GM19463 (cell line): ENCODE measurements around the gene PRDM16.
"Not testable (repeated sequence)": the region's sequence is repeated elsewhere in the genome, so short reads cannot be mapped to it uniquely, and the experiment has no call there.

ENCODE experiments used
- ATAC-seq: cut with Tn5 transposase; IDR thresholded peaks from one replicate; pipeline ENCODE4 v1.9.1; 2021; ENCODE audit warnings: mild to moderate bottlenecking, moderate library complexity; ENCODE audit not compliant: unreplicated experiment

PRDM16 gene

DNA sequence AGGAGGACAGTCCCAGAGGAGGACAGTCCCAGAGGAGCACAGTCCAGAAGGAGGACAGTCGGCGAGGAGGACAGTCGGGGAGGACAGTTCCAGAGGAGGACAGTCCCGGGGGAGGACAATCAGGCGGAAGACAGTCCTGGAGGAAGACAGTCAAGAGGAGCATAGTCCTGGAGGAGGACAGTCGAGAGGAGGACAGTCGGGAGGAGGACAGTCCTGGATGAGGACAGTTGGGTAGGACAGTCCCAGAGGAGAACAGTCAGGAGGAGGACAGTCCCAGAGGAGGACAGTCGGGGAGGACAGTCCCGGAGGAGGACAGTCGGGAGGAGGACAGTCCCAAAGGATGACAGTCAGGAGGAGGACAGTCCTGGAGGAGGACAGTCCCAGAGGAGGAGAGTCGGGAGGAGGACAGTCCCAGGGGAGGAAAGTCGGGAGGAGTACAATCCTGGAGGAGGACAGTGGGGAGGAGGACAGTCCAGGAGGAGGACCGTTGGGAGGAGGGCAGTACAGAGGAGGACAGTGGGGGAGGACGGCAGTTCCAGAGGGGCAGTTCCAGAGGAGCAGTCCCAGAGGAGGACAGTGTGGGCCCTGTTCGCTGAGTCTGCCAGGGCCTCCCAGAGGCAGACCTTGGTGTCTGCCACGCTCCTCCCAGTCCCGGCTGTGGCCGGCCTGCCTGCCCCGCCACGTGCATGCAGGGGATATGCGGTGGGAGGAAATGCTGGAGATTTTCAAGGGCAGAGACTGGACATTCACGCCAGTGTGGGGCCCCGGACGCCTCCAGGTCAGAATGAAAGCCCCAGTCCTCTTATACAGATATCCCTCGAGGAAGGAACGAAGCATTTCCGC, 201.6 kb downstream of the PRDM16 start:
- ATAC-seq = no peak

DNA sequence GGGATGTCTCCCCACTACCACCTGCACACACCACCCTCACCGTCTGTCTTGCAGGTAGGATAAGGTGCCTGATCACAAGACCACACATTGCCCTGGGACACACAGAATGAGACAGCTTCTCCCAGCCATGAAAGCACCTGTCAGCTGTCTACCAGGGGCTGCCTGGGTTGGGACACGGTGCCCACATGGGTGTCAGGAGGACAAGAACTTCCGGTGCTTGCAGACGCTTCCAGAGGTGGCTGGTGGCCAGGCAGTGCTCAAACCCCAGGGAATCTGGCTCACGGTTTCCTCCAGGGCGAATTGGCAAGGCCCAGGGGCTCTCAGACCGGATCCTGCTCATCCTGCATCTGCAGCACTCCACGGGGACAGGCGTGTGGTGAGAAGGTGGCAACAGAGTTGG, 202.9 kb downstream of the PRDM16 start:
- ATAC-seq = no peak

DNA sequence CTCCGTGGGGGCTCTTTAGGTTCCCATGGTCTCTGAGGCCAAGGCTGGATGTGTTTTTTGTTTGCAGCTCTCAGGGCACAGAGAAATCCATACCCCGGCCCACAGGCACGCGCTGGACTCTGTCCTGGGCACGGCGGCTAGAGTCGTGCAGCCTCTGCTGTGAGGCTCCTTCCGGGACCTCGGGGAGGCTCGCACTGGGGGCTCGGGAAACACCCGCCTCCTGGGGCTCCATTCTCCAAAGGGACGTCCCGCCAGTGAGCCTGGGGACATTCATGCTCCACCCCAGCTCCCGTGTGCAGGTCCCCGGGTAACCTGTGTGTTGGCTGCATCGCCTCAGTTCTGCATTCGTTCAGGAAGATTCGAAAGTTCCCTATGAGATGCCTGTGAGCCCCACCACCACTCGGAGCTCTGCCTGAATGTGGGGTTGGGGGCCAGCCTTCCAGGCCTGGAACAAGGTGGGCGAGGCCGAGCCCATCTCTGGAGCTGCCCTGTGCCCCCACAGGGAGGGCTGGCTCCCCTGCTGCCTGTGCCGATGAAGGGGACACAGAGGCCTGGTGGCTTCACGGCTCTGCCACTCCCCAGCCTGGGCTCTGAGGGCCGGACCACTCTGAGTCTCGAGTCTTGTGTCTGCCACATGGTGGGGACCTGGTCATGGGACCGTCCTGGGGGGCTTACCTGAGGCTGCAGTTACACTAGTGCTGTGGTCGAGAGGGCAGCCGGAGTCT, 203.5 kb downstream of the PRDM16 start:
- no peak for ATAC-seq

DNA sequence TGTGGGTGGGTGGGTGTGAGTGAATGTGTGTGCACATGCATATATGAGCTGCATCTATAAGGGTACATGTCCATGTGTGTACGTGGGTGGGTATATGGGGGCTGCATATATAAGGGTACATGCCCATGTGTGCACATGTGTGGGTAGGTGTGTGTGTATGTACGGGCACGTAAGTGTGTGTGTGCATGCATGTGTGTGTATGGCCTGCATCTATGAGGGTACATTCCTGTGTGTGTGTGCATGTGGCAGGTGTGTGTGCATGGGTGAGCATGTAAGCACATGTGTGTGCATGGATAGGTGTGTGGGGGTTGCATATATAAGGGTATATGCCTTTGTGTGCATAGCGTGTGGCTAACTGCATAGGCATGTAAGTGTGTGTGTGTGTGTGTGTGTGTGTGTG, 204.4 kb downstream of the PRDM16 start:
- ATAC-seq = no peak

DNA sequence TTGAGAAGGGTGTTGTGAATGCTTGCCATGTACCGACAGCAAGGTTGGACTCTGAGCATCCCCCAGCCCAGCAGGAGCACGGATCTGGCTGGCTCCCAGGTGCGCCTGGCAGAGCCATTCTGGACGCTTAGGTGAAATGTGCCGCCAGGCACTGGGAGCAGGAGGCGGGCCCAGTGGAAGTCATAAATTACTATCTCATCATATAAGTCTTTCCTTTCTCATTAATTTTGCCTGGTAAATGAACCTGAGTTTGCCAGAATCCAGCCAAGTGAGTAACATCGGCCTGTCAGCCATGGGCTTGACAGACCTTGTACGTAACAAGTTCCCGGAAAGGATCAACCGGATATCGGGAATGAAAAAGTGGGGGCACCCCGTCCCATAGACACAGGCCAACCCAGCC, 206.0 kb downstream of the PRDM16 start:
- no peak for ATAC-seq

DNA sequence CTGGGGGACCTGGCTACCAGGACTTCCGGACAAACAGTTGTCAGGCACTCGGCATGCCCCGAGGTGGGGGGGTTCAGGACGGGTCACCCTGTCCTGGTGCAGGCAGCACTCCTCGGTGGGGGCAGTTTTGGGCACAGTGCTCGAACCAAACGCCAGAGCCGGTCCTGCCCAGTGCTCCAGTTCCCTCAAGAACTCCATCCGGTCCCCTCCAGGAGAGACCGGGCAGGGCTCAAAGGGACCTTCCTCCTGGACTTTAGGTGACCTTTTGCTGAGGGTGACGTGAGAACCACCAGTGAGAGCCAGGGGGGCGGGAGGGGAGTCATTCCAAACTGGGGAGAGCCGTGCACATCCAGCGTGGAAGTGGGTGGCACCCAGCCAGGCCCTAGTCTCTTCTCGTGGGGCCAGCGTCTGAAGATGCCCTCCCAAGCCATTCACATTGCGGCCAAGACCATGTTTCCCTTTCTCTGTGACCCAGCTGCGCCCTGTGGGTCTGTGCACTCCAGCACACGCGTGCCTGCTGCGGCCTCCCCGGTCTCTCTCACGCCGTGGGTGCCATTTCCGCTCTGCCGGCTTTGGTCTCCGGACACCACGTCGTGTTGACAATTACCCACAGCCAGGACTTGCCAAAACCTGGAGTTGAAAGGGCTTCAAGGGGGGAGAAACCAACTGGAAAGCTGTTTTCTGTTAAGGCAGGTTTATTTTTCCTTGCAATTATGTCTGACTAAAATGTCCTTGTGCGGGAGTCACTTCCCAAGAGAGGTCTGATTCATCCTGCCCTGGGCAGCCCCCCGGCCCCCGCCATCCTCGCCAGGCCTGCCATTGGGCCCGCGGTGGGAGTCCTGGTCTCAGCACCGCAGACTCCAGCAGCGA, 206.7 kb downstream of the PRDM16 start:
- ATAC-seq = no peak

DNA sequence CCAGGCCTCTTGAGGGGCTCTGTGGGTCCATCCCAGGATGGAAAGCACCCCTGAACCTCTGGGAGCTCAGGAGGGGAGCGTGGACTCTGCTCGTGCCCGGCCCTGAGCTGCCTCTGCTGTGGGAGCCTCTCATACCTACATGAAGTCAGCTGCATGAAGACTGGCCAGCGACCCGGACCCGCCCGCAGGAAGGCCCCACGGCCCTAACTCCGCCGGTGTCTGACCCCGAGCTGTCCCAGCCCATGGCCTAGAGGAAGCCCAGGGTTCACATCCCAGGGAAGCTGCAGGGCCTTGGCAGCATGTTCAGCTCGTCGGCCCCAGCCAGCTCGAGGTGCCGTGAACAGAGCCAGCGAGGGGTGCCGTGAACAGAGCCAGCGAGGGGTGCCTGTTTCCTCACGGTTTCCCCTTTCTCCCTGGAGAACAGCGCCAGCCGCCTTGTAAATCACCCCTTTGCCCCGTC, 207.4 kb downstream of the PRDM16 start:
- no peak for ATAC-seq

DNA sequence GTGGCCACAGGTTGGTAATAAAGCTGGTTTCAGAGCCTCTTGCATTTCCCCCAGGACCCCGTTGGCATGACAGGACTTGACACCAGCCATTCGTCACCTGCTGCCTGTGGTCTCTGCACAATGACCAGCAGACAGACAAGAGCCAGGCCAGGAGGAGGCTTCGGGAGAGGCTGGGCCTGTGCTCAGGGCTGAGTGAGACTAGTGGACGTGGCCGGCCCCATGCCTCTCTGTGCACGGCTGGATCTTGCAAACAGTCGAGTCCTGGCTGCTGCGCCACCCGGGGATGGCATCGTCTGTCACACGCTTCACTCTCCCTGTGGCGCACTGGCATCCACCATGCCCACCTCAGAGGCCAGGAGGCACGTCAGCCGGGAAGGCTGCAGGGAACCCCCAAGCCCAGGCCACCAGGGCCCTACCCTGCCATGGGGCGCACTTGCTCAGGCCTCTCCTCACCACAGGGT, 208.0 kb downstream of the PRDM16 start:
- no peak for ATAC-seq

DNA sequence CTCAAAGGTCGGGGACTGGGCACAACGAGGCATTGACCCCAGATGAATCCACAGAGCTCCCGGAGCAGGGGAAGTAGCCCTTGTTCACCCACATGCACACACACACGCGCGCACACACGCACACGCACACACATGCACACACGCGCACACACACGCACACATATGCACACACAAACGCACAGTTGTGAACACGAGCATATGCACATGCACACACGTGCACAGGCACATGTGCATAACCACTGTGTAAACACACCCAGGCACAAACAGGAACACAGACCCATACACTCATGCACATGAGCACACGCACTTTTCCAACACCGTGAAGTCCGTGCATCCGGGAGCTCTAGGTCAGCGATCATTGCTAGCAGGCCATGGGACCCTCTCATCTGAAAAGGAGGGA, 208.6 kb downstream of the PRDM16 start:
- no peak for ATAC-seq

DNA sequence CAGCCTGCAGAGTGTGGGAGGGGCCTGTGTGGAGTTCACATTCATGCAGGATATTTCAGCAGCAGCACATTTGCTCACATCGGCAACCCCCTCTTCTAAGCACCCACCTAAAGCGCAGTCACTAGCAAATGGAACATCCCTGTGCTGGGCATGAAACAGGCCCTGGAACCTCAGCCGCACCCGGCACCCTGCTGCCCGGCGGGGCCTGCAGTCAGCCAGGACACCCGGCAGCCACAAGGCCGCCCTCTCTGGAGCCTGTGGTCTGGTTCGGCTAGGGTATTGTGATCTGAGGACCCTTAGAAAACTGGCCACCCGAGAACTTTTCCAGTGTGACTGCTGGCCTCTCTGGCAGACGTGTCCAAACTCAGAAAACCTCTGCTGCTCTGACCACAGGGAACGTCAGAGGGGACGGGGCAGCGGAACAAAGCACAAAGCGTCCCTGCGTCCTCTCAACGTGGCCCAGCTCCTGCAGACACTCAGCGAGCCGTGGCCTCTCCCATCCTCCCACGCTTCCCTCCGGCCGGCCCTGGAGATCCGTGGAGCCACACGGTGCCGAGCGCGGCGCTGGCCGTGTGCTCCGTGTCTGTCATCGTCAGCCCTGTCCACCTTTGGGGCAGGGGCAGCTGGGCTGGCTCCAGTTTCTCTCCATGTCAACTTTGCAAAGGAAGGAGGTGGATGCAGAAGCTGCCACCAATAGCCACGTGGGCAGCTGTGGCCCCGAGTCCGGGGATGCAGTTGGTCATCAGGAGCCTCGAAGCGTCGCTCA, 209.6 kb downstream of the PRDM16 start:
- no peak for ATAC-seq

DNA sequence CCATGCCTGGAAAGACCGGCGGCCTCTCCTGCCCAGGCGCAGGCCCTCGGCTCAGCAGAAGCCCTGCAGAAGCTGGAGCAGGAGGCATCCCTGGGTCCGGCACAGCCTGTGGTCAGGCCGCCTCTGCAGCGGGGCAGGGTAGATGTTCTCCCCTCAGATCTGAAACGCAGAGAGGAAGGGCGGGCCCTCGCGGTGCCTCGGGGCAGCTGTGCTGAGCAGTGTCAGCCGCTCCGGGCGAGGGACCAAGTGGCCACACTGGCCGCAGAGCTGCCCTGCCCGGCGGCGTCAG, 210.1 kb downstream of the PRDM16 start:
- ATAC-seq = no peak

DNA sequence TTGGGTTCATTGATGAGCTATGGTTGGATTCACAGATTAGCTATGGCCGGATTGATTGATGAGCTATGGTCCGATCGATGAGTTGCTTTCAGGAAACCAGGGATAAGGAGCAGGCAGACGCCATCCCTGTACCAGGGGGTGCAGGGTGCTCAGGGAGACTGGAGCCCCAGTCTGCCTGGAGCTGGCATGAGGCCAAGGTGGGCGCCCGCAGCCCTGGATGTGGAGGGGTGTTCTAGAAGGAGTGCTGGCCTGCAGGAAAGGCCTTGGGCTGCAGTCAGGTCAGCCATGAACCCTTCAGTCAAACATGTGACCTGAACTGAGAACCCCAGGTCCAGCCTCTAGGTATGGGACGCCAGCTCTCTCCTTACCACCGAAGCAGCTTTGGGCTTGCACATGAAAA, 212.7 kb downstream of the PRDM16 start:
- ATAC-seq = no peak

DNA sequence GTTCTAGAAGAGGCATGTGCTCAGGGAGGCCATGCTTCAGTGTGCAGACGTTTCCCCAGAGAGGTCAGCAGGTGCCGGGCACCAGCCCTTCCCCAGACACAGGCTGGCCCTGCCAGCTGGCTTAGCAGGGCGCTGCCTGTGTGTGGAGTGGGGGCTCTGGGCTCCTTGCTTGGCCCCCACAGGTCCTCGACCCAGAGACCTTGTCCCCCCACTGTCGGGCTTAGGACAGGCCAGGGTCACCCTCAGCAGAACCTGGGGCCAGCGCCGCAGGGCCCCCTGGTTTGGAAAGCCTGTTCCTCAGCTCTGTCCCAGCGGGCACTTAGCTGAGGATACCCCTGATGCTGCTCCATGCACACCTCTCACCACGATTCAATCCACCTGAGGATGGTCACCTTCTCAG, 213.2 kb downstream of the PRDM16 start:
- no peak for ATAC-seq

DNA sequence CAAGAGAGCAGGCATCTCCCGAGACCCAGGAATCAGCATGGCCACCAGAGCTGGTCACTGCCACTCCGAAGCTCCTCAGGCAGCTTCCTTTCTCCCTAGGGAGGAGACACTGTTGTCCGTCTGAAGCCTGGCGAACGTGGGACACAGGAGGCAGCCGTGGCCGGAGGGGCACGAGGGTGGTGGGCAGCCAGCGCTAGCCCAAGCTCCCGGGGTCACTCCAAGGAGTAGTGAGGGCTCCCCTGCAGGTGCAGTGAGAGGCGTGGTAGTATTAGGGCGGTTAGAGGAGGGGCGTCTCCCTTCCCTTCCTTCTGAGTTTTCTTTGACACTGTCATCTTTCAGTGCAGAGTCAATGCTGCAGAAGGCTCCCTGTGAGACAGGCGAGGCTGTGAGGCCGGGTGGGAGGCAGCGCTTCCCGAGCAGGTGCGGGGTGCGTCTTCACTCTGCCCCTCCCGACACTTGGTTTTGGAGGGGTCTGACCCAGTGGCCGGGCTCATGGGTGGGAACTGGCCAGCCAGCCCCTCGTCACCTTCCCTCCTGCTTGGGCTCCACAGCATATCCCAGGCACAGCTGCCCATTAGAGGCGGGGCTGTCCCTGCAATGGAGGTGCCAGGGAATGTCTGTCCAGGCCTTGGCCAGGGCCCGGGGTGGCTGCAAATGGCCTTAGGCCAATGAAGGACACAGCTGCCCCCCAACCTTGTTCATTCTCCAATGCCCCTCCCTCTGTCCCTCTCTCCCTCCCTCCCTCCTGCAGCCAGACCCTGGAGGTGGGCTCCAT, 213.8 kb downstream of the PRDM16 start:
- ATAC-seq = no peak

DNA sequence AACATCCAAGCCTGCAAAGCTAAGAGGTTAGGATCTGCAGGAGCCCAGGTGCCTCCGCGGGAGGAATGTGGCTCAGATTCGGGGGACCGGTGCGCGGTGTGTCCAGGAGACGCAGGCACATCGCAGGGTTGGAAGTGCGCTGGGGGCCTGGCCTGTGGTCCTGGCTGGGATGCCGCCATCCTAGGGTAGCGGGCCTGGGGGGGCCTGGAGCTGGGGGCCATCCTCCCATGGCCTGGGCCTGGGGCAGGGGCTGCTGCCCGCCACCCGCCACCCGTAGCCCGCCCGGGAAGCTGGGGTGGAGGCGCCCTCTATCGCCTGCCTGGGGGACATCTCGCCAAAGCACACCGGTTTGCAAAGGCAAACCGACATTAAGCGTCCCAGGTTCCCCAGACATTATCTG, 214.8 kb downstream of the PRDM16 start:
- no peak for ATAC-seq

DNA sequence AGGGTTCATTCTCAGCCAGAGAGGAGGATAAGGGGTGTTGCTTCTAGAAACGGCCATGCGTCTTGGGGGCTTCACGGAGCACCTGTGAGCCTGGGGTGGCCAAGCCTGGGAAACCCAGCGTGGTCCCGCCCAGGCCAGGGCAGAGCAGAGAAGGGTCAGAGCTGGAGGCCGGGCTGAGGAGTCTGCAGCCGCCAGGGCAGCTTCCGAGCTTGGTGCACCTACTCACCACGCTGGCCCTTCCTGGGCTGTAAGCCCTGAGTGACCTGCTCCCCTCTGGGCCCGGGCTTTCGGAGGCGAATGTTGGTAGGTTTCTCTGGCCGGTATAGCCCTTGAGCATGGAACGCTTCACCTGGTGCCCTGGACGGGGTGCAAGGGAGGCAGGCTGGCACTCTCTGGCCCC, 215.7 kb downstream of the PRDM16 start:
- no peak for ATAC-seq

DNA sequence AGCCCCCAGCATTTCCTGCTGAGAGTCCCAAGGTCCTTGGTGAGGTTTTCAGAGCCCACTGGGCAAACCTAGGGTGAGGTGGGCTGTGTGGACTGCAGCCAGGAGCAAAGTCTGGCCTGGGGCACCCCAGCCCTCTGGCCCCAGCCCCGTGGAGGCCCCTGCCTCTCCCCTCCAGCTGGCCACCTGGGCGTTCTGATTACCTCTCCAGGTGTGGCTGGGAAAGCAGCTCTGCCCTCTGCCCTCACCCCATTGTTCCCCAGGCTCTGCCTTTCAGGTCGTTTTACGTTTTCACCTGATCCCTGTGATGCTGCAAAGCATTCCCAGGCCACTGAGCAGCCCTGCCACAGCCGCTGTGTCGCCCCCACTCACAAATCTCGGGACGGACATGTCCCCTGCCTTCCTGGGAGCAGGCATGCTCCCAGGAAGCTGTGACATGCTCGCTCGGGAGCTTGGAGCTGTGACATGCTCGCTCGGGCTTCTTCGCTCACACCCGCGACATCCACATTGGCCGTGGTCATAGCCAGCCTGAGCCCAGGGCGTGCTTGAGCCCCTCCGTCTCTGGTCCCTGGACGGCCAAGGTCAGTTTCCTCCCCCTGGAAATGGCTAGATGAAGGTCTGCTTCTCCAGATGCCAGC, 216.2 kb downstream of the PRDM16 start:
- no peak for ATAC-seq

DNA sequence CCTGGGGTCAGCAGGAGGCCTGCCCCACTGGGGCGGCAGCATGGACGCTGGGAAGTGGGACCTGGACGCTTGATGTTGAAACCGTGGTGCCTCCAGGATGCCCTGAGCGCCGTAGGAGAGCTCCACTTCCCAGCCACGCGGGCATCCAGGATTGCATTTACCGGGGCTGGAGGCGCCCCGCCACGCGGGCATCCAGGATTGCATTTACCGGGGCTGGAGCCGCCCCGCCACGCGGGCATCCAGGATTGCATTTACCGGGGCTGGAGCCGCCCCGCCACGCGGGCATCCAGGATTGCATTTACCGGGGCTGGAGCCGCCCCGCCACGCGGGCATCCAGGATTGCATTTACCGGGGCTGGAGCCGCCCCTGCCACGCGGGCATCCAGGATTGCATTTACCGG, 218.1 kb downstream of the PRDM16 start:
- not testable (repeated sequence) for ATAC-seq

DNA sequence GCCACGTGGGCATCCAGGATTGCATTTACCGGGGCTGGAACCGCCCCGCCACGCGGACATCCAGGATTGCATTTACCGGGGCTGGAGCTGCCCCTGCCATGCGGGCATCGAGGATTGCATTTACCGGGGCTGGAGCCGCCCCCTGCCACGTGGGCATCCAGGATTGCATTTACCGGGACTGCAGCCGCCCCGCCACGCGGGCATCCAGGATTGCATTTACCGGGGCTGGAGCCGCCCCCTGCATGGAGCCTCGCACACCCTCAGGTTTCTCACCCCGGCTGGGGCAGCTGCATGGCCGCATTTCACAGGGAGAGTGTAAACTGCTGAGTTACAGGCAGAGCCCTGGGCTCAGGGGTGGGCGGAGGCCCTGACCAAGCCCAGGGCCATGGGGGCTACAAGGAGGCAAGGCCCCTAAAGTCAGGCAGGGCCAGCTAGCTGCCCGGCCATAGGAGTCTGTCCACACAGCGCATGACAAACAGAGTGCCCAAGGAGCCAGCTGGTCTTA, 218.7 kb downstream of the PRDM16 start:
- no peak for ATAC-seq
